ENCODE data around the gene CARD8.

- TF ChIP-seq, protein P1, sequence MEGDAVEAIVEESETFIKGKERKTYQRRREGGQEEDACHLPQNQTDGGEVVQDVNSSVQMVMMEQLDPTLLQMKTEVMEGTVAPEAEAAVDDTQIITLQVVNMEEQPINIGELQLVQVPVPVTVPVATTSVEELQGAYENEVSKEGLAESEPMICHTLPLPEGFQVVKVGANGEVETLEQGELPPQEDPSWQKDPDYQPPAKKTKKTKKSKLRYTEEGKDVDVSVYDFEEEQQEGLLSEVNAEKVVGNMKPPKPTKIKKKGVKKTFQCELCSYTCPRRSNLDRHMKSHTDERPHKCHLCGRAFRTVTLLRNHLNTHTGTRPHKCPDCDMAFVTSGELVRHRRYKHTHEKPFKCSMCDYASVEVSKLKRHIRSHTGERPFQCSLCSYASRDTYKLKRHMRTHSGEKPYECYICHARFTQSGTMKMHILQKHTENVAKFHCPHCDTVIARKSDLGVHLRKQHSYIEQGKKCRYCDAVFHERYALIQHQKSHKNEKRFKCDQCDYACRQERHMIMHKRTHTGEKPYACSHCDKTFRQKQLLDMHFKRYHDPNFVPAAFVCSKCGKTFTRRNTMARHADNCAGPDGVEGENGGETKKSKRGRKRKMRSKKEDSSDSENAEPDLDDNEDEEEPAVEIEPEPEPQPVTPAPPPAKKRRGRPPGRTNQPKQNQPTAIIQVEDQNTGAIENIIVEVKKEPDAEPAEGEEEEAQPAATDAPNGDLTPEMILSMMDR (IDR thresholded peaks at IDR 0.05), result no peak
- TF ChIP-seq POLR2AphosphoS5 (IDR thresholded peaks at IDR 0.05) (no peak), POLR2A (IDR thresholded peaks at IDR 0.05) (no peak), EP300 (IDR thresholded peaks at IDR 0.05; ENCODE audit: low read depth) (no peak)
Observed at GRCh38 chr19:48183356-48183755, 72.4 kb downstream of the CARD8 start.

Data from transverse colon (tissue), 4 donors.